ENCODE results near the gene WWTR1. TPM values are rescaled to one million over a fixed set of nuclear protein-coding genes. Genes with fewer than 3 reads are reported as not detected.

The WWTR1 gene
- total and polyA plus RNA-seq, 2 of the 4 experiments (the other 2 are of a cell fraction), result 38.9 to 65.3 TPM

GRCh38 chr3:149564079-149564478 lies 93.7 kb downstream of the WWTR1 start:
- Histone ChIP-seq H2BK20ac (ENCODE audit: low read depth, low read length) (no peak overlapping the region), H3K56ac (ENCODE audit: extremely low read depth, insufficient read depth, low read length) (no peak overlapping the region), H2AK9ac (replicated peaks; ENCODE audit: low read depth, low read length, poor library complexity) (no peak overlapping the region), H4K8ac (ENCODE audit: low read depth in 2 of 2, low read length in 2 of 2) (no peak overlapping the region), H2BK15ac (ENCODE audit: low read depth, low read length) (no peak overlapping the region), H3K4ac (ENCODE audit: low read depth, low read length) (no peak overlapping the region), H3K23ac (ENCODE audit: low read depth, low read length) (no peak overlapping the region), H3K79me1 (ENCODE audit: low read depth in 1 of 2, low read length in 2 of 2) (peaks cover 36 to 68% of the 10 kb centered on the region in 2 experiments), H2BK5ac (ENCODE audit: low read depth, low read length, poor library complexity, severe bottlenecking) (peak overlapping the region; percentile 62), H4K91ac (ENCODE audit: insufficient read depth, low read depth, low read length) (no peak overlapping the region), H2AFZ (replicated peaks; ENCODE audit: low read length, poor library complexity) (no peak overlapping the region), H3K4me2 (ENCODE audit: low read depth, low read length) (no peak overlapping the region), H3K14ac (replicated peaks; ENCODE audit: low read depth, low read length) (no peak overlapping the region), H3K27me3 (ENCODE audit: control insufficient read depth, insufficient read depth, low read length) (no peaks in the 10 kb centered on the region), H3K4me3 (ENCODE audit: insufficient read depth, low read depth, low read length) (no peak overlapping the region), H3K18ac (ENCODE audit: low read depth, low read length) (peak overlapping the region; percentile 4; the same call in 1 of the 2 replicates), H3K4me1 (ENCODE audit: control insufficient read depth, insufficient read depth, low read length) (peaks cover 16% of the 10 kb centered on the region), H3K9ac (ENCODE audit: low read depth, low read length) (no peak overlapping the region), H3K27ac (ENCODE audit: insufficient read depth, low read length) (no peak overlapping the region), H3K9me1 (ENCODE audit: insufficient read depth, low read length) (peaks cover 8% of the 10 kb centered on the region; the same call in 1 of the 2 replicates), H4K5ac (ENCODE audit: low read depth, low read length) (no peak overlapping the region), H4K20me1 (ENCODE audit: insufficient read depth, low read length) (peaks cover 18% of the 10 kb centered on the region), H3K36me3 (ENCODE audit: control insufficient read depth, insufficient read depth, low read length) (no peaks in the 10 kb centered on the region; the same call in 1 of the 2 replicates), H2AK5ac (ENCODE audit: low read depth, low read length) (no peak overlapping the region), H2BK120ac (ENCODE audit: low read depth, low read length) (no peak overlapping the region), H3K9me3 (ENCODE audit: control insufficient read depth, insufficient read depth, low read length) (no peaks in the 10 kb centered on the region)
- intact Hi-C loops (cut with micrococcal nuclease) (no loop called here), in situ Hi-C loops (cut with MboI; ENCODE audit: low sequenced_read_pairs) (no loop called here), dilution Hi-C loops (cut with HindIII; ENCODE audit: low sequenced_read_pairs, unreplicated experiment) (no loop called here)
- BruUV-seq (replicated peaks), result no TSS peak
- ChIA-PET POLR2A (ENCODE audit: unreplicated experiment) (no interaction called here), CTCF (interaction anchor here (0.6 kb wide), 1 partner anchor 34 kb away, joined by 3 read pairs; no protein-coding TSS in a partner anchor)
- no CpG with 5 or more reads among the region's 2 CpGs for WGBS, 2 experiments (ENCODE audit: extremely low coverage in 2 of 2, insufficient read length in 1 of 2)
- TF ChIP-seq POLR2A (IDR thresholded peaks at IDR 0.05; ENCODE audit: low read depth, low read length) (no peak), CEBPB (IDR thresholded peaks at IDR 0.05; ENCODE audit: low read depth, low read length) (peak; percentile 66; the same call in 1 of the 2 replicates)
- DNase-seq (peak; percentile 74), ATAC-seq (ENCODE audit: low read depth) (peak; percentile 76)

Measured in IMR-90 (cell line).